ENCODE measurements around the gene APCDD1. TPM values are rescaled to one million over a fixed set of nuclear protein-coding genes. Genes with fewer than 3 reads are reported as not detected.

The APCDD1 gene
- total and polyA plus RNA-seq, 10 donors: 0.93 to 11.8 (median 5.6) TPM

GRCh38 chr18:10525697-10526560, 71.5 kb downstream of the APCDD1 start, which contains the start of gene NAPG:
Gene NAPG (plus strand): TSS chr18:10526027. CDS start chr18:10526103, 76 bp downstream.
- intact Hi-C loops (cut with DNase I; ENCODE audit: low total_unique reads): no loop called here
- 0 to 1% (median 0%) methylated on average over 33 to 68 of the region's 68 CpGs for WGBS, 5 donors
- H3K27me3 ChIP-seq (replicated peaks in 1 of 7): no peaks in the 10 kb centered on the region
- peaks cover 0 to 3% (median 0%) of the 10 kb centered on the region in 6 donors for H3K36me3 ChIP-seq
- H3K4me1 ChIP-seq: peaks cover 25 to 60% (median 49%) of the 10 kb centered on the region in 6 donors
- peak; percentile 97 for DNase-seq
- peak in 1 of 11 experiments; percentile 31 for TF ChIP-seq CTCF (IDR thresholded peaks at IDR 0.05 in 8 of 11, conservative IDR thresholded peaks at IDR 0.05 in 3 of 11)
- TF ChIP-seq POLR2A (IDR thresholded peaks at IDR 0.05): peak in 1 of 3 donors; percentile 62
- peak; percentile 95 to 97 (median 97) for TF ChIP-seq POLR2AphosphoS5 (IDR thresholded peaks at IDR 0.05)
- peak within 1 kb of the TSS; percentile 82 to 94 (median 88) for H3K4me3 ChIP-seq
- H3K27ac ChIP-seq: peak within 1 kb of the TSS; percentile 92 to 98 (median 94)
- no peaks in the 10 kb centered on the region for H3K9me3 ChIP-seq

DNA sequence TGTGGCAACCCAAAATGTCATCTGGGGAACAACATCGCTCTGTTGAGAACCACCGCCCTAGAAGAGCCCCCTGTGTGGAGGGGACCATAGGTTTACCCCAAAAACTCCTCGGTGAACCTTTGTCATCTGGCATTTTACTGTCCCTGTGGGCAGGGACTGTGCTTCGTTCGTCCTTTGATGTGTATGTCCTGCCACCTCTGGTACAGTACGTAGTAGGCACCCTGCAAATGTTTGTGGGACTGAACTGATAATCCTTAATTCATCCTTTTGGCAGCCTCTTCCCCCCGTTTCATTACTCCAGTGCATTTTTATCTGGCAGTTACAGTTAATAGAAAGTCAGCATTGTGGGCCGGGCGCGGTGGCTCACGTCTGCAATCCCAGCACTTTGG, 72.1 kb downstream of the APCDD1 start:
- Histone ChIP-seq H3K36me3 (peaks cover 0 to 9% (median under 1%) of the 10 kb centered on the region in 6 donors), H3K27me3 (replicated peaks in 1 of 7) (no peaks in the 10 kb centered on the region), H3K9me3 (no peaks in the 10 kb centered on the region), H3K4me3 (peak overlapping the region; percentile 82 to 94 (median 88)), H3K27ac (peak overlapping the region; percentile 92 to 98 (median 94)), H3K4me1 (peaks cover 25 to 67% (median 50%) of the 10 kb centered on the region in 6 donors)
- no peak for TF ChIP-seq CTCF (IDR thresholded peaks at IDR 0.05 in 8 of 11, conservative IDR thresholded peaks at IDR 0.05 in 3 of 11)
- no peak for TF ChIP-seq POLR2AphosphoS5 (IDR thresholded peaks at IDR 0.05)
- no peak for TF ChIP-seq POLR2A (IDR thresholded peaks at IDR 0.05)
- intact Hi-C loops (cut with DNase I; ENCODE audit: low total_unique reads): no loop called here
- WGBS, 5 donors: 12 to 22% (median 14%) methylated on average over 9 to 11 of the region's 11 CpGs
- DNase-seq: no peak

GRCh38 chr18:10528439-10528838, 74.0 kb downstream of the APCDD1 start:
- no peak overlapping the region for H3K27ac ChIP-seq
- DNase-seq: no peak
- no peaks in the 10 kb centered on the region for H3K9me3 ChIP-seq
- intact Hi-C loops (cut with DNase I; ENCODE audit: low total_unique reads): no loop called here
- no peak overlapping the region for H3K4me3 ChIP-seq
- TF ChIP-seq POLR2AphosphoS5 (IDR thresholded peaks at IDR 0.05) (no peak), CTCF (IDR thresholded peaks at IDR 0.05 in 8 of 11, conservative IDR thresholded peaks at IDR 0.05 in 3 of 11) (no peak), POLR2A (IDR thresholded peaks at IDR 0.05) (no peak)
- peaks cover 25 to 70% (median 50%) of the 10 kb centered on the region in 6 donors for H3K4me1 ChIP-seq
- WGBS, 5 donors: 74 to 91% (median 85%) methylated on average over 3 of the region's 3 CpGs
- no peaks in the 10 kb centered on the region for H3K27me3 ChIP-seq (replicated peaks in 1 of 7)
- peaks cover 0 to 27% (median 3%) of the 10 kb centered on the region in 6 donors for H3K36me3 ChIP-seq

DNA sequence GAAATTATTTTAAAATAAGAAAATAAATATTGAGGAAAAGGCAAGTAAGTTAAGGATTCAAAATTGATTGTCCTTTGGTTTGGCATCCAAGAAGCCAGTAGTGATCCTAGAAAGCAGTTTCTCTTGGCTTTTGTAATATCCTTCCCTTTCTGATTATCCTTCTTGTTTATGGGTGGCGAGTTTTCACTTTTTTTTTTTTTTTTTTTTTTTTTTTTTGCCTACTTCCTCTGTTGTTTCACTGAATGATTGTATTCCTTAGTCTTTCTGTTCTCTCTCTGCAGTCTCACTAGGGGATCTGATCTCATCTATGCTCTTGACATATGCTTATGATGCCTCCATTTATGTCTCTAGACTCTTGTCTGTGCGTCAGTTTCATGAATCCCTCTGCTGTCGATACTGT, 75.6 kb downstream of the APCDD1 start:
- intact Hi-C loops (cut with DNase I; ENCODE audit: low total_unique reads): no loop called here
- peak overlapping the region in 1 of 8 donors; percentile 5 for H3K27ac ChIP-seq
- WGBS, 5 donors: 64 to 78% (median 69%) methylated on average over 3 of the region's 3 CpGs

More for the DNA sequence above, 75.6 kb downstream of the APCDD1 start:
- DNase-seq: no peak
- H3K9me3 ChIP-seq: no peaks in the 10 kb centered on the region
- H3K4me3 ChIP-seq: no peak overlapping the region
- peaks cover 25 to 63% (median 47%) of the 10 kb centered on the region in 6 donors for H3K4me1 ChIP-seq
- no peak for TF ChIP-seq CTCF (IDR thresholded peaks at IDR 0.05 in 8 of 11, conservative IDR thresholded peaks at IDR 0.05 in 3 of 11)
- TF ChIP-seq POLR2A (IDR thresholded peaks at IDR 0.05): no peak
- no peak for TF ChIP-seq POLR2AphosphoS5 (IDR thresholded peaks at IDR 0.05)
- no peaks in the 10 kb centered on the region for H3K27me3 ChIP-seq (replicated peaks in 1 of 7)
- peaks cover 0 to 42% (median 6%) of the 10 kb centered on the region in 6 donors for H3K36me3 ChIP-seq

Data from spleen (tissue), 11 donors.